ENCODE results near the gene FERMT2.

The FERMT2 gene

DNA sequence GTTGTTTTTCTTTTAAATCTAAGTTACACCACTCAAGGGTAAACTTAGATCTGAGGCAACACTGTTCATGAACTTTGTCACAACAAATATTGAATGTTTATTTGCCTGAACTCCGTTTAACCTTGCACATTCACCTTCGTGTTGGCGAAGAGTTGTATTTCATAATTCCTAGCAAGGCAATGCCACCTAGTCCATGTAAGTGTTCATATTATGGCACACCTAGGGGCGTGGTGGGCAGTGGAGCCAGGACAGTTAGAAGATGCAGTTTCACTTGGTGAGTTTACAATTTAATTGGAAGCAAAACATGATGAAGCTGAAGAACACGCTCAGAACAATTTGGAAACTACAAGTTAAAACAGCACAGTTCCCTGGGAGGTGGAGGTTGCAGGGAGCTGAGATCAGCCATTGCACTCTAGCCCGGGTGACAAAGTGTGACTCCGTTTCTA, 129.0 kb downstream of the FERMT2 start:
- DNase-seq, result no peak

DNA sequence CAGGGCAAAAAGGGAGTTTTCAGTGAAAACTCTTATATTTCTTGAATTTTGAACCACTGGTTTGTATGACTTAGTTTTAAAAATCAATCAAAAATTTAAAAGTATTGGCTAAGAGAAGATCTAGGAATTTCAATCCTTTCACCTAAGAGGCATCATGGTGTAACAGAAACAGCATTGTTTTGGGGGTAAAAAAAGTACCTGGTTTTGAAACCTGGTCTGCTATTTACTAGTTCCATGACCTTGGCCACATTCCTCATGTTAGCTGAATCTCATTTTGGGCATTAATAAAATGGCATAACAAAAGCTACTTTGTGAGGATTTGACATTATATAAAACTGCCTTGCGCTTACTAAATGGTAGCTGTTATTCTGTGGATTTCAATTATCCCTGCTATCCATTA, 142.7 kb downstream of the FERMT2 start:
- no peak for DNase-seq

All from fibroblast of upper back skin (primary cell).